ENCODE data around the gene HOTAIR.

HOTAIR gene

DNA sequence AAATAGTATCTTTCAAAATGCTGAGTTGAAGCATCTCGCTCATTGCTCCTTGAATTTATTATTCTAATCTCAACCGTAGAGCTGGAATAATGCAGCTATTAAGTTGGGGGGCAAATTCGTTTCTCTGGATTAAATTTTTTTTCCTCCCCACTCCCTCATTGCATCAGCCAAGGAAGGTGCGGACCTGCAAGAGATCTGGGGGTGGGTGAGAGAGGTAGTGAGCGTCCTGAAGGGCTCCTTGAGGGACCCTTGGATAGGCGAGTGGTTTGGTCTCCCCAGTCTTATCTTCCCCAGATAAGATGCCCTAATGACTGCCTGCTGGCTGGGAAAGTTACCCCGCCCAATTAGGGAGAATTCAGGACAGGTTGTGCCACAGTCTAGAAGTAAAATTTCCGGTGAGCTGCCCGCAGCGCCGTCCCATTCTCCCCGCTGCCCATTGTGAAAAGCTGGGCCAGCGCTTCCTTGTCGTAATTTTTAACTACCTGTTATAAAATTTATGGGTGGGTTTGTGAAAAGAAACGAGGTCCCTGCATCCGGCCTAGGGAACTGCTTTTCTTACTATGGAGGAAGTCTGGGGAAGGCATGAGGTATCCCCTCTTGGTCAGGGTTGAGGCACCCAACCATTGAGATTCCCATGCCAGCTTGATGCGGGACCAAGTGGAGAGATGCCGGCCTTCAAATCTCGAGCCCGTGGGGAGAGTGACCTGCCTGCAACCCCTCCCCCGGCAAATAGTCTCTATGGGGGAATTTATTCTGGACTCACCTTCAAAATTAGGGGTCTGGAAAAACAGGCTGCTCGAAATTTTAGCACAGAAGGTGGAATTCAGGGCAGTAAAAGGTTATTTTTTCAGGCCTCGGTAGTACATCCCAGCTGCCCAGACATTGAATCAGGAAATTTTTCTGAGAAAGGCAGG is 40.5 kb upstream of the HOTAIR start:
- TF ChIP-seq, protein P1, sequence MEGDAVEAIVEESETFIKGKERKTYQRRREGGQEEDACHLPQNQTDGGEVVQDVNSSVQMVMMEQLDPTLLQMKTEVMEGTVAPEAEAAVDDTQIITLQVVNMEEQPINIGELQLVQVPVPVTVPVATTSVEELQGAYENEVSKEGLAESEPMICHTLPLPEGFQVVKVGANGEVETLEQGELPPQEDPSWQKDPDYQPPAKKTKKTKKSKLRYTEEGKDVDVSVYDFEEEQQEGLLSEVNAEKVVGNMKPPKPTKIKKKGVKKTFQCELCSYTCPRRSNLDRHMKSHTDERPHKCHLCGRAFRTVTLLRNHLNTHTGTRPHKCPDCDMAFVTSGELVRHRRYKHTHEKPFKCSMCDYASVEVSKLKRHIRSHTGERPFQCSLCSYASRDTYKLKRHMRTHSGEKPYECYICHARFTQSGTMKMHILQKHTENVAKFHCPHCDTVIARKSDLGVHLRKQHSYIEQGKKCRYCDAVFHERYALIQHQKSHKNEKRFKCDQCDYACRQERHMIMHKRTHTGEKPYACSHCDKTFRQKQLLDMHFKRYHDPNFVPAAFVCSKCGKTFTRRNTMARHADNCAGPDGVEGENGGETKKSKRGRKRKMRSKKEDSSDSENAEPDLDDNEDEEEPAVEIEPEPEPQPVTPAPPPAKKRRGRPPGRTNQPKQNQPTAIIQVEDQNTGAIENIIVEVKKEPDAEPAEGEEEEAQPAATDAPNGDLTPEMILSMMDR (IDR thresholded peaks at IDR 0.05; ENCODE audit: extremely low read depth, missing control alignments) = no peak
- DNase-seq (ENCODE audit: low spot score) = no peak

DNA sequence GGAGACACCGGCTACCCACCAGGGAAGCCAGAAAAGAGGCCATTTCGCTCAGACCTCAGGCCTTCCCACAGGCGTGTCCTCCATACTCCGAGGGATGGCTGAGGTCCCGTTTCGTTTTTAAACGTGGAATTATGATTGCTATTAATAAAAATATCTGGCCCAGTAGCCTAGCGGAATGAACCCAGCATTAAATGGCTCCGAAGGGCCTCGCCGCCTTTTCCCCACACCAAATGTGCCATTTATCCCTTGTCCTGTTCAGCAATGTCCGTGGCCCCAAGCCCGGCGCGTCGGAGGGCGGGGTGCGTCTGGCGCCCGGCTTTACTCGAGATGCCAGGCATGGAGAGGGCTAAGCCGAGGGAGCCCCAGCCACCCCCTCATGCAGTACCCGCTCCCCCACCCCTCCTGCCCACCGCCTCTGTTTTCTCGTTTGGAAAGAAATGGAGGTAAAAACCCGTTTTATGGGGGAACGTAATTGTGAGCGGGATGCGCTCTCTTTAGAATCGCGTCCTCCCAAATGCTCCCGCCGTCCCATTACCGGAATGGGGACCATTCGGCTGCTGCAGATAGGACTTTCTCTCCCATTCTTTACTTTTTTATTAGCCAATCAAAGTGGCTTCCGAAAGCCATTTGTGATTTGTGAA is 39.7 kb upstream of the HOTAIR start:
- no peak for DNase-seq (ENCODE audit: low spot score)

DNA sequence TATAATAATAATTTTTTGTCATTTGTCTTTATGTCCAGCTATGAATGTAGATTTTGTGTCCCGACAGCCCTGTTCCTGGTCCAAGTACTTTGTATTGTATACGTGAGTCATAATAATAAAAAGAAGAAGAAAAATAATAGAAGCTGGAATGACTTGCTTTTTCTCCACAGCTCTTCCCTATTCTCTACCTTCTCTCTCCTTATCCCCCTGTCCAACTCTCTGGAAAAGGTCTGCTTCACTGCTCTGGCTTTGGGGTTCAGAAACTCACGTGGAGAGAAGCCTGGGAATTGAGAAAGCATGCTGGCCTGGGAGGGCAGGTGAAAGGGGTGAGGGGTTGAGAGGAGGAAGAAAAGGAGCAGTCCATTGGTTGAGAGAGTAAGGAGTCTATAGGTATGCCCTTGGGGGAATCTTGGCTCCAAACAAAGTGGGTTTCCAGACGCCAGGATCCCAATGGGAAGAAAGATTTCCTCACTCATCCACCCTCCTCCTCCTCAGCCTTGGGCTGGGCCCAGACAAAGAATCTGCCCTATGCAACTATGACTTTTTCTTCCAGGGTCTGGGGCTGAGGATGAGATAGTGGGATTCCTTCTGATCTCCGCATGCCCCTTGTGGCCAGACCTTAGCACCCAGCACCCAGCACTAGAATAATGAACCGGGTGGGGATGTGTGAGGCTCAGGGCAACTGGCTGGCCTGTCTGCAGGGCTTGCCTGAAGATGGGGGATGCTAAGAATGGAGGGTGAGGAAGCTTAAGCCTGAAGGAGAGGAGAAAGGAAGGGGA is 38.1 kb upstream of the HOTAIR start:
- TF ChIP-seq, protein P1 (IDR thresholded peaks at IDR 0.05; ENCODE audit: extremely low read depth, missing control alignments) = no peak
- DNase-seq (ENCODE audit: low spot score) = no peak

More for the DNA sequence above, 39.7 kb upstream of the HOTAIR start:
- TF ChIP-seq, protein P1 (IDR thresholded peaks at IDR 0.05; ENCODE audit: extremely low read depth, missing control alignments) = no peak

DNA sequence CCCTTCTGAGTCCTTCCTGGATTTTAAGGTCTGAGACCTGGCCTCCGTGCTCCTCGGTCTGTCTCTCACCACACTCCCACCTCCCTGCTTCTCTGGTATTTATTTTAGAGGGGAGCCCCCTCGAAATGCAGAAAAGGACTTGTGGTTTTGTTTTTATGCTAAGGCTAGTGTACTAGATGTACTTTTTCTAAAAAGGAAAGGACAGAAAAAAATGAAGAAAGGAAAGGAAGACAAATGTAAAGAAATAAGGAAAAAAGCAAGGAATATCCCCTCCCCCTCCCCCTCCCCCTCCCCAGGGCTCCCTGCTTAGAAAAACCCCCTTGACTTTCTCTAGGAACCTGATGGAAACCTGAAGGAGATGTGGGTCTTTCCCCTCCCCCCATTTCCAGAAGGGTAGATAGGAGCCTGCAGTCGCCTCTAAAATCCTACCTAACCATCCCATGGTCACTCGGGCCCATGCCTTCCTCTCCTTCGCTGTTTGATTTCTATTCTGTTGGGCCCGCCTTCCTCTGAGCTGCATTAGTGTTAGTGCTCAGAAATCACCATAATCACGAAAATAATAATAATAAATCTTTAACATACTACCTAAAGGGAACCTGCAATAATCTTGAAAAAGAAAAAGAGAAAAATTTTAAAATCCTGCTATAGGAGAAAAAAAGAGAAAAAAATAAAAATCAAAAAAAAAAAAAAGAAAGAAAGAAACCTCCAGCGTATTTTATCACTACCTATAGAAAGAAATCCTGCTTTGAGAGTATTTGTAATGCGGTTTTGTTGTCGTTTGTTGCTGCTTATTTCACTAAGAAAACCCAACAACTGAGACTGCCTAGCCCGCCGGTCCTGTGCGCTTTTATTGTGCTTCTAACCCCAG is 37.1 kb upstream of the HOTAIR start:
- DNase-seq (ENCODE audit: low spot score) = no peak
- TF ChIP-seq, protein P1 (IDR thresholded peaks at IDR 0.05; ENCODE audit: extremely low read depth, missing control alignments) = no peak

DNA sequence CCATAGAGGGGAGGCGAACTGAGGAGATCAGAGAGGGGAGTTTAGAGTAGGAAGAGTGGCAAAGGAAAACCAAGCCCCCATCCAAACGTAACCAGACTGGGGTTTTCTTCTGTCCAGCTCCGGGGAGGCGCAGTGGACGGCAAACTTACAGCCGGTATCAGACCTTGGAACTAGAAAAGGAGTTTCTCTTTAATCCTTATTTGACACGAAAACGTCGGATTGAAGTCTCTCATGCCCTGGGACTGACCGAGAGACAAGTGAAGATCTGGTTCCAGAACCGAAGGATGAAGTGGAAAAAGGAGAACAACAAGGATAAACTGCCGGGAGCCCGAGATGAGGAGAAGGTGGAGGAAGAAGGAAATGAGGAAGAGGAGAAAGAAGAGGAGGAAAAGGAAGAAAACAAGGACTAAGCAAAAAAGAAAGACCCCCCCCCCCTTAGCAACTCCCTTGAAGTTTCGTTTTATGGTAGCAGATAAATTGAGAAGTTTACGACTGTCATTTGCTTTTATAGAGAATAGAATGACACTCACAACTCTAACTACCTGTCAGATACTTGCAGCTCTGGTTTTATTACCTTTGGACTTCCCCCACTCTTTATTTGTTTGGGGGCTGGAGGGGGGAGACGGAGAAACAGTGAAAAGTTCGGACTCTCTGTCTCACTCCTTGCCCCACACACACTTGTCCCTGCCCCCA is 36.4 kb upstream of the HOTAIR start:
- DNase-seq (ENCODE audit: low spot score) = no peak
- TF ChIP-seq, protein P1 (IDR thresholded peaks at IDR 0.05; ENCODE audit: extremely low read depth, missing control alignments) = no peak
